Right renal cortex interstitium (tissue), 3 donors: ENCODE results near the gene UNC79. TPM values are rescaled to one million over a fixed set of nuclear protein-coding genes. Genes with fewer than 3 reads are reported as not detected.

Experiments
- DNase-seq, 3 donors: peaks; one replicate each; pipeline ENCODE4 v3.0.0-alpha.2; 2013; ENCODE audit warnings: low read depth in 3 of 3, low spot score in 2 of 3
- polyA plus RNA-seq, 3 donors: library from polyadenylated mRNA; unstranded; fragments of 120-200 nt; gene quantifications; one replicate each; pipeline ENCODE4 v1.2.1, GENCODE V29; 2013; ENCODE audit not compliant: insufficient read length in 3 of 3

UNC79 gene
- polyA plus RNA-seq, 3 donors, result 0.71 to 0.87 (median 0.82) TPM

GRCh38 chr14:93702946-93703345, 272.2 kb downstream of the UNC79 start:
- no peak for DNase-seq

DNA sequence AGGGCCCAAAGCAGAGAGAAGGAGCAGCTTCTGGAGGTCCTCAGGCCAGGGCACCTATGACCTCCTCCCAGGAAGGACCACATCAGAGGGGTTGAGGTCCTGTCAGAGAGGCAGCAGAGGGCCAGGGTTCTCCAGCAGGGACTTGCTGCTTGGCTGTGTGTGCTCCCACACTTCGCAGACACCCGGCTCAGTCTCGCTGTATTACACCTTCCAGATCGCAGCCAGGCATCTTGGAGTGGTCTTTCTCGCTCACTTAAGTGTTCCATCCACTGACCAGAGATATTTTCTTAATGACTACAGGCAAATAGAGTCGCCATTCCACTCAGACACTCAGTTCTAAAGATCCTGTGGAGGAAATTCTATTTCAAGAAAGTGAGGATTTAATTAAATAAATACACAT, 273.2 kb downstream of the UNC79 start:
- DNase-seq, result no peak

GRCh38 chr14:93705513-93706156, 274.9 kb downstream of the UNC79 start:
- no peak for DNase-seq

DNA sequence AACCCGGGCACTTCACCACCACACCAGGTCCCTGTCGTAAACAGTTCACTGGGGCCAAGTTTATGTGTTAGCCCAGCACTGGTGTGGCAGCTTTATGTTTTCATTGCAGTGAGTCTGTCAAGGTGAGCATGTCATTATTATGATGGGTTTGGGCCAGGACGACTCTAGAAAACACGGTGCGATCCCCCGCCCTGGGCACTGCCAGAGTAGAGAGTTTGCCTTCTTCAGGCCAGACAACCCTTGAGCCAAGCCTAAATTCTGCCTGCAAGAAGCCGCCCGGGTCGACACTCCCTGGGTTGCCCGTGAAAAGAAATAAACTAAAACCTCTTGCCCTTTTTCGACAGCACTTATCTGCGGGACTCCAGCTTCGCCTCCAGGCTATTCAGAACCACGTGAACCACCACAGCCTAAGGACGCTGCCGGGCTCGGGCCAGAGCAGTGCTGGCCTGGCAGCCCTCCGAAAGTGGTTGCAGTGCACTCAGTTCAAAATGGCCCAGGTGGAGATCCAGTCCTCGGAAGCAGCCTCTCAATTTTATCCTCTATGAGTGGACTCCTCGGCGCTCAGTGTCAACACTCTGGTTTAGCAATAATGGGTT, 275.7 kb downstream of the UNC79 start:
- DNase-seq, result no peak

DNA sequence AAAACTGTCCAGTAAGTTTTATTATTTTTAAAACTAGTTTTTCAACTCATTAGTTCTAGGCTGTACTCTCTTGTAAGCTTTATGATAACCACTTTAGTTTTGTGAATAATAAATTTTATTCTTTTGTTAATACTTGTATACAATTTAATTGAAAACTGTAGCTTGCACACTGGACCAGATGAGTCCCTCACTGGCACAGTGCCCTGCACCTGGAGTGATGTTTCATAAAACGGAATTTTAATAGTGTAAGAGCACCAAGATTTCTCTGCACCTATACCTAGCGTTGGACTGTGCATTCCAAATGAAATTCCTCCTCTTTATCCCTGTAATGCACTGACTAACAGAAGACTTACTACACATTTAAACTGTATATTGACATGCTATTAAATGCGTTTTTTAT, 276.7 kb downstream of the UNC79 start:
- DNase-seq, result no peak

- no peak for DNase-seq
Observed at GRCh38 chr14:93708311-93708734, 277.6 kb downstream of the UNC79 start.

DNA sequence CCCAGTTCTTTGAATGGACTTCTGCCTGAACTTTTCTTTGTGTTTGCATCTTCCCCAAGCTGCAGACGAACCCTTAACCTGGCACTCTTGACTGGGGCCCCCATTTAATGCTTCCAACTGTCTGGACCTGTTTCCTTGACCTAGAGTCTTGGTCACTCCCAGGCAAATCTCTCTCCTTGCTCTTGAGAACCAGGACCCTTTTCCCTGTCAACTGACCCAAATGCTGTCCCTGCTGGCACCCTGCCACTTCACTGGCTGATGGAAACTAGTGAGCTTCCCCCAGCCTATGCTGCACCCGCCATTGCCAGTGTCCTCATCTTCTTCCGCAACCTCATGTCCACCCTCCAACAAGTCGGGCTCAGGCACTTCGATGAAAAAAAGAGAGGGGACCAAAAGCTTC, 278.1 kb downstream of the UNC79 start:
- no peak for DNase-seq

DNA sequence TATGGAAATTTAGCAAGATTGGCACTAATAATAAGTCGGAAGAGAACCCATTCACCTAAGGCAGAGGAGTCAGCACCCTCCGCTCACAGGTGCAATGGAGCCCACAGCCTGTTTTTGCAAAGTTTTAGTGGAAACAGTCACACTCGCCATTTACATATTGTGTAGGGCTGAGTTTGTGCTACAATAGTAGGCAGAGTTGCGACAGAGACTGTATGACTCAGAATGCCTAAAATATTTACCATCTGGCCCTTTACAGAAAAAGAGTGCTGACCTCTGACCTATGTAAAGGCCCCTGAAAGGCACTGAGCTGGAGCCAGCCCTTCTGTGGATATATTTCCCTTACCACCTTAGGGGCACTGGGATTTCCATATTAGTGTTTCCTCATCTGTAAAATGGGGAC, 278.5 kb downstream of the UNC79 start:
- no peak for DNase-seq

- DNase-seq, result no peak
Observed at GRCh38 chr14:93712079-93712837, 281.5 kb downstream of the UNC79 start.

DNA sequence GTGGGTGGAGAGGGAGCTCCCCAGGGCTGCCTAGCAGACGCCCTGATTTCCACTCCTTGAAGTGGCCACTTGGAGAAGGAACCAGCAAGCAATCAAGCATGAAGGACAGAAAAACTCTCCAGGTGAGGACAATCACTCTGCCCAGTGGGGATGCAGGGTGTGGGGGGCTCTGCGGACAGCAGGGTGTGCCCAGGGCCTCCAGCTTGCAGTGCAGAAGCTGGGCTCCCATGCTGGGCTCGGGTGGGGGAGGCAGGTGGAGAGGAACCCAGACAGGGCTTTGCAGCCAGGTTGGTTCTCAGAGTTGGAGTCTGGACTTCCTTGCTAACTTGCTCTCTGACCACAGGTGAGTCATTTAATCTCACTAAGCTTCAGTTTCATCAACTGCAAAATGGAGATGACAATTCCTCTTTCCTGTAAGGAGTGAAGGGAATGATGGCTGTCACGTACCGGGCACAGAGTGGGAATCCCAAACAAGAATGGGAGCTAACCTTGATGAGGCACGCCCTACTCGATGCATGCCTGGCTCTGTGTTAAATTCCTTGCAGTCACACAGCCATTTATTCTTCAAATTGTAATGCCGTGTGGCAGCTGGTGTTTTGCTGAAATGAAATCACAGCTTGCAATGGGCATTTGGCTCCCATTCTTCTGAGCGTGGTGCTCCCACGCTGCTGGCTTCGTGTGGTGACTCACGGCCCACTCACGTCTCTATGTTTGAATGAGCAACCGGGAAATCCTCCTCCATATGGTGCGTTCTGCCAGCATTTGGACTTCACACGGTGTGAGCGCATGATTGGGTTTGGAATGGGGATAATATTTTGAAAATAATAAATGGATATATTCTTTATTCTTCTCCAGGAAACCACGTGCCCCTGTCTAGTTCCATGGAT, 282.3 kb downstream of the UNC79 start:
- DNase-seq, result no peak

- DNase-seq, result no peak
Observed at GRCh38 chr14:93713726-93714405, 283.1 kb downstream of the UNC79 start.

DNA sequence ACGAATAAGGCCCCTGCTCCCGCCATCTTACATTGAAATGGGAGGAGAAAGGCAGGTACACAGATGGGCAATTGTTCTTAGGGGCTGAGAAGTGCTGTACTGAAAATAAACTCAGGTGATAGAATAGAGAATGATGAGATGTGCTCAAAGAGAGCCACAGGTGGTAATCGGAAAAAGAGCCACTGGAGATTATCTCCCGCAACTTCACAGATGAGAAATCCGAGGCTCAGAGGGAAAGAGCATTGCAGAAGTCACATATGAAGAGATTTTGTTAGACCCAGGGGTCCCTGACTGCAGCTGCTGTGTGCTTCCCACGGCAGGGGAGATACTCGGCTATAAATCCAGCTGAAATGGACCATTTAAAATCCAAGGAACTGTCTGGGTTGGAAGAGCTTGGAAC, 283.9 kb downstream of the UNC79 start:
- DNase-seq, result no peak

- no peak for DNase-seq
Observed at GRCh38 chr14:93715279-93715927, 284.7 kb downstream of the UNC79 start.

- DNase-seq, result no peak
Observed at GRCh38 chr14:93716002-93716745, 285.4 kb downstream of the UNC79 start.

DNA sequence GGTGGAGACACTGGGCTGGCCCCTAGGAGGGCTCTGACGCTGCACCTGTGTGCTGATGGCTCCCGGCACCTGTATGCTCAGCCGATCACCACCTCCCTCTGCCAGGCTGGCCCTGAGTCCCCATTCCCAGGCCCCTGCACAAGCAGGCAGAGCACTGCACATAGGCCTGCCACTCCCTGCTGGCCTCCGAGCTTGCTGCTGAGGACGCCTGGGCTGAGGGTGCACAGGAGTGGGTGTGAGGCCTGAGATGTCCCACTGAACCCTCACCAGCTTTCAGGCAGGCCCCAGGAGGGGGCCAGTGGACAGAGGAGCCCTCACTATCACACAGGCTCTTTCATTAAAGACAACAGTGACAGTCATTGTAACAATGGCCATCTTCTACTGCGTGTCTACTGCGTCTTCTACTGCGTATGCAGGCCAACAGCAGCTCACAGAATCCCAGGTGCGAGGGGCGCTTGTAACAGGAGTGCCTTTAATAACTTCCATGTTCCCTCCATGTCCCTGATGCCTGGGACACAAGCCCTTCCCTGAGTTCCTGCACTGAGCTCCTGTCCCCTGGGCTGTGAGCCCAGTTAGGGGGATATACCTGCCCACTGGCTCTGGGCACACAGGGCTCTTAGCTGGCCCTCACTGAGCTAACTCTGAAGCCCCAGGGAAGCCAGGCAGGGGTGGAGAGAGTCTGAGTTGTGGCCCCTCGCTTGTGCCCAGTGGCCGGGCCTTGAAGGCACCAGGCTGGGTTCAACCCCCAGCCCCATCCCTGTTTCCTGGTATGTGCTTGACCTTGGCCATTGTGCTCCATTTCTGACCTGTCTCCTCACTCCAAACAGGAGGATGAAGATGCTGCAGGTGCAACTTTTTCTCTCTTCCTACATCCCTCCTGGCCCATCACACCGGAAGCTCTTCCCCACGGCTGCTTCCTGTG, 286.3 kb downstream of the UNC79 start:
- DNase-seq, result no peak

DNA sequence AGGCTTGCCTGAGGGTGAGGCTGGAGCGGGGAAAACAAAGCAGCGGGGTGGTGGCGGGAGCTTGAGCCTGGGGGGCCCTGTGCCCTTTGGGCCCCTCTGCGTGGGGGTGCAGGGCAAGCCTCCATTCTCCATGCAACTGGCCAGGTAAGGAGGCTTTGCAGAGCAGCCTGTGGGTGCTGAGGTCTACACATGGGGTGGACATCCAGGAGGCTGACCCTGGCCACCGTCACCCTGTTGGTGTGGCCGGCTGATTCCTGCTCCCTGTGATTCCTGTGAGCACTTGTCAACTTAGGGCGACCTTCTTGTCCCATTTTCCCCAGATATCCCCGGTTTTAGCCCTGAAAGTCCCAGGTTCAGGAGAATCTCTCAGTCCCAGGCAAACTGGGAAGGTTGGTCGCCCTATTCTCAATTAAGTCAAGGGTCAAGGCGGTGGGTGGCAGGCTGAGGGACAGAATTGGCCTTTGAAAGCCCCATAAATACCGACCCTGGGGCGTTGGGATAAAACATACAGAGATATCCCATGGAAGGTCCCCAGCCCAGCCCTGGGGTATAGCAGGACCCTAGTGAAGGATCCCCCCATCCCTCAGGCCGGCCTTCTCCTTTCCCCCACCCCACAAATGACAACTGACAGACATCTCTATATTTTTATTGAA, 287.1 kb downstream of the UNC79 start:
- DNase-seq, result no peak

DNA sequence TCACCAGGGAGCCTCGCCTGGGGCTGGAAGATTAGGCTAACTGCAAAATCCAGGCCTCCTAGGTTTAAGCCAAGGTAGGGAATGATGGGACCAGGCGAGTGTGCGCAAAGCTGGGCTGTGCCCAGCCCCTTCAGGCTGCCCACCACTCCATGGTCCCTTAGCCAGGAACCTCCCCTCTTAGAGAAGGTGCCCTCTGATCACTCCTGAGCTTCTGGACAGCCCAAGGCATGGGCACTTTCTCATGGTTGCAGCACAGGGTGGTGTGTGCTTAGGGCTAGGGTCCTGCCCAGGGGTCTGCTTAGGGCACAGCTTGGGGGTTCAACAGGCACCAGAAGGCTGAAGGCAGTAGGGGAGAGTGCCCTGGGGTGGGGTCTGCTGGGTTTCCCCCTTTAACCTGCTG, 288.5 kb downstream of the UNC79 start:
- DNase-seq, result no peak
